C4-2B (cell line): Measurements from ENCODE around the gene GARIN1A.
"Not testable (repeated sequence)": the region's sequence is repeated elsewhere in the genome, so short reads cannot be mapped to it uniquely, and the experiment has no call there.

Experiments used
- ZFX ChIP-seq: fragments of 450-650 bp; IDR thresholded peaks from 2 replicates; pipeline ENCODE4 v1.6.1; 2017
- TF ChIP-seq, protein P1 (sequence below): fragments of 450-650 bp; conservative IDR thresholded peaks from 2 replicates; pipeline ENCODE4 v1.5.1; 2017; ENCODE audit warnings: mild to moderate bottlenecking

- TF ChIP-seq, protein P1, sequence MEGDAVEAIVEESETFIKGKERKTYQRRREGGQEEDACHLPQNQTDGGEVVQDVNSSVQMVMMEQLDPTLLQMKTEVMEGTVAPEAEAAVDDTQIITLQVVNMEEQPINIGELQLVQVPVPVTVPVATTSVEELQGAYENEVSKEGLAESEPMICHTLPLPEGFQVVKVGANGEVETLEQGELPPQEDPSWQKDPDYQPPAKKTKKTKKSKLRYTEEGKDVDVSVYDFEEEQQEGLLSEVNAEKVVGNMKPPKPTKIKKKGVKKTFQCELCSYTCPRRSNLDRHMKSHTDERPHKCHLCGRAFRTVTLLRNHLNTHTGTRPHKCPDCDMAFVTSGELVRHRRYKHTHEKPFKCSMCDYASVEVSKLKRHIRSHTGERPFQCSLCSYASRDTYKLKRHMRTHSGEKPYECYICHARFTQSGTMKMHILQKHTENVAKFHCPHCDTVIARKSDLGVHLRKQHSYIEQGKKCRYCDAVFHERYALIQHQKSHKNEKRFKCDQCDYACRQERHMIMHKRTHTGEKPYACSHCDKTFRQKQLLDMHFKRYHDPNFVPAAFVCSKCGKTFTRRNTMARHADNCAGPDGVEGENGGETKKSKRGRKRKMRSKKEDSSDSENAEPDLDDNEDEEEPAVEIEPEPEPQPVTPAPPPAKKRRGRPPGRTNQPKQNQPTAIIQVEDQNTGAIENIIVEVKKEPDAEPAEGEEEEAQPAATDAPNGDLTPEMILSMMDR, result not testable (repeated sequence)
- TF ChIP-seq ZFX, result not testable (repeated sequence)
Measured at GRCh38 chr7:128651096-128651495, 21.0 kb upstream of the GARIN1A start.
